HG02642 (cell line): Measurements from ENCODE around the gene NAV2.

Experiments used
- ATAC-seq: cut with Tn5 transposase; IDR thresholded peaks from one replicate; pipeline ENCODE4 v1.9.1; 2021; ENCODE audit warnings: mild to moderate bottlenecking; ENCODE audit not compliant: unreplicated experiment, poor library complexity

Gene NAV2

DNA sequence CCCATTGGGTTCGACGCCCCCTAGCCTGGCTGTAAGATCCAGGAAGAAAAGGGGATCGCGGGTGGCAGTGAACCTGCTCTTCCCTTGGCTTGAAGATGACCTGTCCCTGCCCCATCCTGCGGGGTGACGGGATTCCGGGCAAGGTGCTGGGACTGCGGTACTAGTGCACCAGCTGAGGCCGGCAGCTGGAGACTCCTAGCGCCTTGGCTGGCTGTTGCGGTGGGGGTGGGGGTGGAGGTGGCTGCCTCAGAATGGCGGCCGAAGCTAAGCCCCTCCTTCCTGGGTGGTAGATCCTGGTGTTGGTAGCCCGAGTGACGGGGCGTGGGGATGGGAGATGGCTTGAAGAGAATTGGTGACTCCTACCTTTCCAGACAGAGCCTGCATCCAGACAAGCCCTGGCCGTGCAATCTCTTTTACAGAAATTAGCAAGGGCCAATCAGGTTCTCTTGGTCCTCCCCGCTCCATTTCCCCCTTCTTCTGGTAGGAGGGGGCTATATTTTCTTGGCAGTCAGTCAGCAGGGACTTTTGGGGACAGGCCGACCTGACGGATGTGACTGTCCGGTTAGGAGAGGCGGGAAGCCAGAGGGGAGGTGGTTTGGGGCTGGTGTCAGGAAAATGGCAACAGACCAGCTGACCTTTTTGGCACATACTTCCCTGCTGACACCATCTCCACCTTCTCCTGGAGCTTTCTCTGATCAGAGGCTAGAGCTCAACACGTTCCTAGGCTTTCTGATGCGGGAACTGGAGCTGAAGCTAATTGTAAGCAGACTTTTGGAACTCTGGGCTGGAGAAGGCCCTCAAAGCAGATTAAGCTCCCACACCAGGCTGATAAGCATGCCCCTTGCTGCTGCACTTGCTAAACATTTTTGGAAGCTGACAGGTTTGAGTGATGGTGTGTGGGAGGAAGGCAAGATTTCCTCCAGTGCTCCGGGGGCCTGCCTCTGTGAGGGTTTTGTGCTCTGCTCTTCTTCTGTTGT is 2.0 kb downstream of the NAV2 start:
- no peak for ATAC-seq

DNA sequence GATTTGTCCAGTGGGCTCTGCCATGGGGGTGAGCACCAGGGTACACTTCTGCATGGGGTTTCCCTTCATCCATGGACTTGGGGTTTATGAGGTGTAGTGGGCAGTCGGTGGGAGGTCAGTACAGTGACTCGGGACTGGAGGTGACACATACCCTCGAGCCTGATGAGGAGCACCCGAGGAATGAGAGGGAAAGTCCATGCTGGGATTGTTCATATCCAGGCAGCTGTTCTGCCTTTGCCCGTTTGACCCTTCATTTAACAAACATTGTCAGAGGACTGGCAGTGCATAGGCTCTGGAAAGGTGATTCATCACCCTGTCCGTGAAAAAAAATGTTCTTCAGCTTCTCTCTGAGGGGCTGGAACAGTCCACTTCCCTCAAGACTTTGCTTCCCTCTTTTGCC is 2.7 kb downstream of the NAV2 start:
- no peak for ATAC-seq

DNA sequence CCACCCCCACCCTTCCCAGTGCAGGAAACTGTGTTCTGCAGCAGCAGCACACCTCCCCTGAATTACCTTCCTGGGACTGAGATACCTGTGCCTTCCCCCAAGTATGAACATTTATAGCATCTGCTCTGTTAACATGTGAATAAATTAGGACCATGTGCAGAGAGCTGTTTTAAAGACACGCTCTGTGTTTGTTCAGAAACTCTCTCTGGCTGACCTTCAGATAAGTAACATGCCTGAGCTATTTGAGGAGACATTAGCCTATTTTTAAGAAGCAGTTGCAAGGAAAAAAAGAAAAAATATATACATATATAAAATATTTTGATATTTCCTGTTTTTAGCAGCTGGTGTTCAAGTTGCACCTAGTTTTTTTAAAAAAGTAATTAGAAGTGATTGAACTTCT is 5.4 kb downstream of the NAV2 start:
- no peak for ATAC-seq

DNA sequence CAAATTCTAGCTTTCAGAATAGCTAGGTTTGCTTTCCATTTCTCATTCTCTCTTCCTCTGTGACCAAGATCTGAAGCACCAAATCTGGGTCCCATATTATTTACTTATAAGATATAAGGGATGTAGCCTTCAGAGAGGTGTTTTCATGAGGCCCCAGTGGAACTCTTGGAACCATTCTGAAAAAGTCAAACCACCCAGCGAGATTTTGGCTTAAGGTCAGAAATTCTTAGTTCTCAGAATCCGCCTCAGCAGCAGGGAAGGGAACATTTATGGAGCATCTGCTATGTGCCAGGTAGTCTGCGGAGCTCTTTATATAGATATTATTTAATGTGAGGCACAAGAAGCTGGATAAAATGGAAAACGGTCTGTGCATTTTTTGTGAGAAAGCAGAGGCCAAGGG is 6.3 kb downstream of the NAV2 start:
- ATAC-seq, result no peak

DNA sequence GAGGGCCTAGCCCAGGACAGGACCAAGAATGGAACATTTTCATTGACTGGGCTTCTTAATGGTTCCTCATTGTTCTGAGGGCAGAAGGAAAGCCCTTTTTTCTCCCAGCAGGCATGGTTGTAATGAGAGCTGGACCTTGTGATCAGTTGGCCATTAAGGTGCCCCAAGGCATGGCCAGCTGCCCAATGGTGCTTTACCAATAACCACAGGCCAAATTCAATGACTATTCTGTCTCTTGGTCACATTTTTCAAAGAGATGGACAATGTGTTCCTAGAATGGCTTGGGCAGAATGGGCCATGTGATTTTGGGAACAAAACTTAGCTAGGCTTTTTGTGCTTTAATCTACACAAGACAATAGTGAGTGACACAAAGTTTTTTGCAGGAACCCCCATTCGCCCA is 7.3 kb downstream of the NAV2 start:
- ATAC-seq, result no peak

DNA sequence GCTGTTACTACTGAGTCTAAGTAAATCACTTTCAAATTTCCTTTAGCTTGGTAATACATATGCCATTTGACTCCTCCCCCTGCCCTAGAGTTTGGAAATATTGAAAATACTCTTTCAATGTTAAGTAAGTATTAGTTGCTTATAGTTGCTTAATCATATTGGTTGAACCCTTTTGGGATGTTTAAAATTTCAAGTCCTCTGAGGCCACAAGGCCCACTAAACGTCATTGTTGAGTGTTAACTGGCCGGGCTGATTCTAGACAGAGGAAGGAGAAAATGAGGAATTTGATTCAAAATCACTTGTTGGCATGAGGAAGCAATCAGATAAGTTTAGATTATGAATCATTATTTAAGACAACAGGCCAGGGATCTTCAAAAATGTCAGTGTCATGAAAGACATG is 8.5 kb downstream of the NAV2 start:
- ATAC-seq, result no peak

DNA sequence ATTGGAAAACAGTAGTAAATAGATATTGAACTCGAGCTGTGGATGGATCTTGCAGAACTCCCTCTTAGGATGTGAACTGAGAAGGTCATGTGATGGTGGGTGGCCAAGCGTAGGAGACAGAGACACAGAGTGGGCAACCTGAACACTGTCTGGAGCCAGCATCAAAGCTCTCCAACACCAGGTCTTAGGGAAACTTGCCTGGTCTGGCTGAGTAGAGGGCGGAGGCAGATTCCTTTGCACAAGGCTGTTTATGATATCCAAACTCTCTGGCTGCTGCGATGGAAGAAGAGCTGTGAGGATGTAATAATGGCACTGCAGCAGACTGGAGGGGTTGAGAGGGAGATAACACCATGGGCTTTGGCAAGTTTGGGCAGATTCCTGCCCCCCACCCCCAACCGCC is 10.1 kb downstream of the NAV2 start:
- no peak for ATAC-seq

DNA sequence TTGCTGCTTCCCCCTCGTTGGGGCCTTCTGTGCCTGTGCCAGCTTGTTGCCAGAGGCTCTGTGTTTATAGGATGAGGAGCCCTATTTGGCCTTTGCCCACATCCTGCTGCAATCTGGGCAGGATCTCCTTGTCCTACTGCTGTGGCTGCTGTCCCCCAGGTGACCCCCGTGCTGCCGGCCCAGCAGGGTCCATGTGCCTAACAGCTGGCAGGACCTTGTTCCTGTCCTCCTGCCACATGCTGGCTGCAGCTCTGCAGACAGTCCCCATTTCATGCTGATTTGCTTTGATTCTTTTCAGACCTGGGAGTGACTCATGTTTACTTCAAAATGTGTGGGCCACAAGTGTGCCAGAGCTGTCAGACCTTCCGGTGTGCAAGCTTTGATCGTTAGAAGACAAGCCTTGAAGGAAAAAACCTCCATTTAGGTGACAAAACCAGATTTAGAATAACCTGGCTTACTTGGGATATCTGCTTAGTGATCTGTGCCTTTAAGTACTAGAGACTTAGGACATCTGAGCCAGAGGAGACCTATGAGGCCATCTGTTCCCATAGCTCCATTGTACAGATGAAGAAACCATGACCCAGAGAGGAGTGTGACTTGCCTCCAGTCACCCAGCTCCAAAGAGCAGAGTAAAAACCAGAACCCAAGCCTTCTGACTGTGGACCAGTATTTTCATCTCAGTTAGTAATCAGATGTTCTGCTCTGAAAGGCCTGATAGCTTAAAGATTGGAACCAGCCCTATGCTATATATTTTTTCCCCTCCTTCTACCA is 11.1 kb downstream of the NAV2 start:
- no peak for ATAC-seq

DNA sequence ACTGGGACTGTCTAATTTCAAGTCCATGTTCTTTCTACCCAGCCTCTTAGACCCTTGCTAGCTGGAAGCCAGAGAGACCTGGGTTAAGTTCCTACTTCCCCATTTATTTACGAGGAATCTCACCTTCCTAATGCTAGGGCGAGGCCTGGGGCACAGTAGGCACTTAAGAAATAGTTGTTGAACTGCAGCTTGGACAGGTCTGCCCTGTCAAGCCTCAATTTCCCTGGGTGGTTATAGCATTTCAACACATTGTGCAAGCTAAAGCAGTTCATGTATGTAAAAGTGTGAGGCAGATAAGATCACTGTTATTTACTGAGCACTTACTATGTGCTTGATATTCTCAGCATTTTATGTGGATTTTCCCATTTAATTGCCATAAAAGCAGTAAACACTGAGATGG is 12.1 kb downstream of the NAV2 start:
- no peak for ATAC-seq

DNA sequence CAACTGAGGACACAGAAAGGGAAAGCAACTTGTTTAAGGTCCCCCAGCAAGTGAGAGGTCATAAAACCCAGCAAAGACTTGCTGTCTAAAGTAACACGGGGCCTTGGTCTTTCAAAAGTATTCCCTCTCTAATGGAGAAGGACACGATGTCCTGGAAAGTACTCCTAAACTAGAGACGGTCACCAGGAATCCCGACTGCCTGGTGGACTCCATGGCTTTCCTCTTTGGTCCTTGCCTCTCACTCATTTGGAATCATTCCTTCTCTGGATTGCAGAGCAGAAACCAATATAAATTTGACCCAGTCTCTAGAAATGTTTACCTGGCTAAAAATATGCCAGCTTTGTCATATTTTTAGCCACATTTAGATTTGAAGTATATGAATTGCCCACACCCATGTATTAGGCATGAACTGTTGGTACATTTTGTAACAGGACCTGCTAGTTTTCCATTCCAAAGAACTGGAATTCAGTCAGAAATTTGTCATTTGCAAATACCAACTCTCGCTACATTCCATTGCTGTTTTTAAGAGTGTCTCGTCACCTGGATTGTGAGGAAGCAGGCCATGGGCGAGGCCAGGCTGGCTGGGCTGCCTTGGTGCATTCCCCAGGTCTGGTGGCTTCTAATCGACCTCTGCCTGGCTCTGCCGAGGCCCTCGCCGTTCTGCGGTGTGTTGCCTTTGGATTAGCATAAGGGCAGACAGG is 12.9 kb downstream of the NAV2 start:
- no peak for ATAC-seq

DNA sequence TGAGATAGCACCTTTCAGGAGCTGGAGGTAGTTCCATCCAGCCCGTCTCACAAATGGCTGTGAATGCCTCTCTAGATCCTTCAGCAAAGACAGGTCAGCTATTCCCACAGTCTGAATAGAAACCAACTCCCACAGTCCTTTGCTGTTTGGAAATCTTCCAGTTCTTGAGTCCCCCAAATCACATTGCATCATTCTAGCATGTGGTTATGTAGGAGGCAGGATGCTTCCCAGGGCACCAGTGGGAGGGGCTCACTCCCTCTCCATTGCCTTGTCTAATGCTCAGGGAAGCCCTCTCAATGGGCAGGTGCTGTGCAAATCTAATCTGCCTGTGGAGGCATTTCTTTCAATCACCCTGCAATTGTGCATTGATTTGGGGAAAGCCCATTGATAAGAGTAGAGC is 14.6 kb downstream of the NAV2 start:
- no peak for ATAC-seq

DNA sequence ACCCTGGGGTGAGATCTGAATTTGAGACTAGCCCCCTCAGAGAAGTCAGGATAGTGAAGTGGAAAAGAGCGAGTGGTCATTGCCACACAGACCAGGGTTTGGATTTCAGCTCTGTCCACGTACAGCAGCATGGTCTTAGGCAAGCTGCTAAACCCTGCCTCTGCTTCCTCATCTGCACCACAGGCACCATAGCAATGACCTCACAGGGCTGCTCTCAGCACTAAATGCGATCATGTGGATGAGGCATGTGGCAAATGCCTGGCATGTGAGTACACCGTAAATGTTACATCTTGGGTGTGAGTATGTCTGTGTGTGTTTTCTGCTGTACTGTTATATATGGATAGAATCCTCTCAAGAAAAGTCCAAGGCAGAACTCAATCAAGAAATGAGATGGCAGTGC is 15.8 kb downstream of the NAV2 start:
- ATAC-seq, result no peak

DNA sequence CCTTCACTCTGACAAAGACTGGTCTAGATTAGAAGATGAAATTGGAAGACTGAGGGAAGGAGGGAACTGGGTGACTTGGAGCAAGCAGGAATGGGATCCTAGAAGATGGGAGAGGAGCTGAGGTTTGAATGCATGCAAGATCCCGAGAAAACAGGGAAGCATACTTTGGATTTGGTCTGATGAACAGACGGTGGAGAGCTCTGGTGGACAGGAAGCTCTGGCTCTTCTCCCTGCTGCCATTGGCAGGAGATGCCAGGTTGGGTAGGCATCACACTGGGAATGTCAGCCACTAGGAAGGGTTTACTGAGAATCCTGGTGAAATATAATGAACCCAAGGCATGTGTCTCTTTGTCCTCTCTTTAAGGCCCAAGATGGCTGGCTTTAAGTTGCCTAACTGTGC is 16.5 kb downstream of the NAV2 start:
- ATAC-seq, result no peak

DNA sequence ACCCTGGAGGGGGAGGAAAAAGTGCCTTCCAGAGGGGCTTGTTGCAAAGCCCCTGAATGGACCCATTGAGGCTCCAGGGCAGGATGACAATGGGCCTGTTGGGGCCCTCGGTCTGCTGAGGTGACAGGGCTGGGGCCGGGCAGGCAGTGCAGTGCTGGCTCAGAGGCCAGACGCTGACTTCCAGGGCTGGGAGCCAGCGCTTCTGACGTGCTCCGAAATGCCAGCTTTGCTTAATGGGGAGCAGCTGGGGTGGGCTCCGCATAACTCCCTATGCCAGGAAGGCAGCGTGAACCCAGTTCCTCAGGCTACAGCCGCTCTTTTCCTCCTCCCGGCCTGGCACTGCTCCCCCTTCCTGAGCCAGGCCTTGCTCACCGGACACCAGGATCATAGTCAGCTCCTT is 17.7 kb downstream of the NAV2 start:
- no peak for ATAC-seq

DNA sequence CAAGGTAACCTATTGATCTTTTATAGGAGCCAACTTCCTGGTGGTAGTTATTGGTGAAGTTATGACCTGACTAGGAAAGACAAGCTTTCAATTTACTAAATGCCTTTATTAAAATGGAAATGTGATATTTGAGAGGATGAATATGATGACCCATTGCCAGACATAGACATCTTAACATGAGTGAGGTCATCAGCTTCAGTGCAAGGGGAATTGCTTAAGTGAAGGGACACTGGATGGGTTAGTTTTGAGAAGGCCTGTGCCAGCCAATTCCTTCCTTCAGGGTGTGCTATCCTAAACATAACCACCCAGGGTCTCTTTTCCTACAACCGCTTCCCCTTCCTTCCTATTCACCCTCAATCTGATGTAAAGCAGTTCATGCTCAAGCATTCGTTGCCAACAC is 21.5 kb downstream of the NAV2 start:
- ATAC-seq, result no peak

DNA sequence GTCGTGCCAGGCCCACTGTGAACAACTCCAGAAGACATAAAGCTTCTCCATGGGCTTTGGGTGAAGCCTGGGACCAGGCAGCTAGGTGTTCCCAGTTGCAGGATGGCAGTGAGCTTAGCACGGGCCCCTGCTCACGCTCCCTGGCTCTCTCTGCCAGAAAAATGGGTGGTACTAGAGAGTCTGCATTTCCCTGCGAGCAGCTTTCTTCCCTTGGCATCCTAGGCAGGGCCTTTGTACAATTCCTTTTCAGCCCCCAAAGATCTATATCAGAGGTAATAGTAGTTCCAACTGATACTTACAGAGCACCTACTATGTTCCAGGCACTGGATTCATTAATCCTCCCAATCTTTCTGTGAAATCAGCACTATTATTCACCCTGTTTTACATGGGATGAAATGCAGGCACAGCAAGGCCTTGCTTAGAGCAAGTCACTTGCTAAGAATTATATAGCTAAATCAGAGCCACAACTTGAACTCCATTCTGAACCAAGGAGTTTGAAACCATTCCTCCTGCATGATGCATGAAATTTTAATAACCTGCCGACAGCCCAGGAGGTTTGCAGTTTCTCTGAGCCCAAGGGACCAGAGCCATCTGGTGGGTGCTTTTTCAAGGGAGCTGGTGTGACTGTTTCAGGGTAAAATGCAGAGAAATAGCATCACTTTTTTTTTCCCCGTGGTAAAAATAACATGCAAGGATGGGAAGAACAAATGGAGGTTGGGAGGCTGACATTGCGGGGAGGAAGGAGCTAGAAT is 22.7 kb downstream of the NAV2 start:
- no peak for ATAC-seq

DNA sequence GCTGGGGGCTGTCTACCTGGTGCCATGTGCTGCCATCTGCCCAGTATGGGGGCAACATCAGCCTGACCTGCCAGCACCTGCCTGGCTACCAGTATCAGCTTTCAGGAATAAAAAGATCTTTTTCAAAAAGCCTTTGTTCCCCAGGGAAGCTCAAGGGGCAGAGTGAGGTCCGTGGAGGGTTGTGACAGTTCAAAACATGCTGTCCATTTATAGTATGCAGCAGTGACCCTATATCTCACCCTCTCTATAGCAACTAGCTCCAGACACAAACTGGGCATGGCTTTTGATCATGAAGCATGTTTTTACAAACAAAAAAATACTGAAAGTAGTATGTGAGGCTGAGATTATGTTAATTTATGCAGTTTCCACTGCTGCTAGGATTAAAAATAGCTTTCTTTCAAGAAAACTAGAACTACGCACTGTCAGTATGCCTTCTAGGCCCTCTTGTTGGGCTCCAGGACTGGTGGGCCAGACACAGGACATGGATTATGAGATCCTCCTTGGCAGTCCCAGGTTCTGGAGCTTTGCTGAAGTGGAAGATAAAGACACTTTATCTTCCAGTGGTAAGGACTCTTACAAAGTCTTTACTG is 23.4 kb downstream of the NAV2 start:
- ATAC-seq, result no peak

DNA sequence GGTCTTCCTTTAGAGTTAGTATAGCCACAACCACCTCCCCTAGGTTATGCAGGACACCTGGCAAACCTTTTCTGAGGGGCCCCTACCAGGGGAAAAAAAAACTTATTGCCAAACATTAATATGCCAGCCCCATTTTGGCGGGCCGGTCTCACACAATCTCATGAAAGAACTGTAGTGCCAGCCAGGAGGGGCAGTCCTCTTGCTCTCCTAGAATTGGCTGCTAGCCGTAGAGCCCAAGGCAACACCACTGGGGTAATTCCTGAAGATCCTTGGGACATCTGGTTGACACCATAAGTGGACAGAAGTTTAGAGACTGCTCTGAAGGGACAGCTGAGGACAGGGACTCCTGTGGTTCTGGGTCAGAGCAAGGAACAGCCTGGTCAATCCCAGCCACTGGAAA is 24.2 kb downstream of the NAV2 start:
- no peak for ATAC-seq

DNA sequence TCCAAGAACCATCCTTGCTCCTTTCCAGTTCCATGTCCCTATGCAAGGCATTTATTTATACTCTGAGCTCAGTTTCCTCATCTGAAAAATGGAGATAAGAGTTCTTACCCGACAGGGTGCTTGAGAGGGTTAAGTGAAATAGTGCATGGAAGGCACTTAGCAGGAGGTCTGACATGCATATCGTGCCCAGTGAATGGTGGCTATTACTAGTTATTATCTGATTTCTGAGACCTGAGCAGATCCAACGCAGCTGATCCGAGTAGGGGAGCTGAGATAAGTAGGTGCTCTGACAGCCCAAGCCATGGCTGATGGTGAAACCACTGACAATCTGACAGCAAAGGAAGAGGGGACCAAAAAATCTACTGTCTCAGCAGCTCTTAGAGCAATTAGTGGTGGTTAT is 24.9 kb downstream of the NAV2 start:
- no peak for ATAC-seq

DNA sequence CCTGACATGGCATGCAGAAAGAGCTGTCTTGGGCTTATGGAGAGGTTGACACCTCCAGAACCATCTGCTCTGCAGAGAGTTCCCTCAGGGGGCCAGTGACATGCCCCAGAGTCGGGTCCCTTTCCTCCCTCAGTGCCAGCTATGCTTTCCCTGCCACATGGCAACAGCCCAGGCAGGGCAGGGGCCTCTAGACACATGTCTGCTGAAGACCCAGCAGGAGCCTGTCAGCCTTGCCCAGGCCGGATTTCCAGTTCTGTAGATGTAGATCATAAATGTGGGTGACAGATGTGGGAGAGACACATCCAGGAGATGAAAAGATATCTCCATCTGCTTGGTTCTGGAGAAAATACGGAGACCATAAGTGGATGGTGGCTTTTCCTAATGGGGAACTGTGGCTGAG is 25.5 kb downstream of the NAV2 start:
- ATAC-seq, result no peak
